Type B pancreatic cell (in vitro differentiated cells): ENCODE data around the gene RALGPS1. TPM values are rescaled to one million over a fixed set of nuclear protein-coding genes. Genes with fewer than 3 reads are reported as not detected.

Experiments used
- DNase-seq: peaks from one replicate; pipeline ENCODE4 v3.0.0; 2021; ENCODE audit warnings: mixed read lengths; ENCODE audit not compliant: unreplicated experiment; ENCODE audit errors: extremely low spot score
- H3K27ac Mint-ChIP-seq: 2 replicates; pipeline ENCODE4 v1.8.0; 2021; ENCODE audit warnings: mild to moderate bottlenecking, mixed read lengths
- H3K27me3 Mint-ChIP-seq: 2 replicates; pipeline ENCODE4 v1.8.0; 2021; ENCODE audit warnings: mixed read lengths
- H3K36me3 Mint-ChIP-seq: 2 replicates; pipeline ENCODE4 v1.8.0; 2021; ENCODE audit warnings: mixed read lengths
- H3K4me1 Mint-ChIP-seq: one replicate; pipeline ENCODE4 v1.8.0; 2021; ENCODE audit warnings: mixed read lengths; ENCODE audit not compliant: unreplicated experiment
- H3K4me3 Mint-ChIP-seq: 2 replicates; pipeline ENCODE4 v1.8.0; 2021; ENCODE audit warnings: mild to moderate bottlenecking, mixed read lengths
- H3K9me3 Mint-ChIP-seq: 2 replicates; pipeline ENCODE4 v1.8.0; 2021; ENCODE audit warnings: mixed read lengths
- total RNA-seq: library from RNA; stranded (reverse); gene quantifications from 2 replicates; pipeline ENCODE4 v1.2.1, GENCODE V29; 2021; ENCODE audit warnings: low replicate concordance
- TF ChIP-seq, protein P1 (sequence below): fragments of 200-600 bp; sonication (generic); conservative IDR thresholded peaks from 2 replicates; pipeline ENCODE4 v1.5.0; 2021; ENCODE audit warnings: antibody characterized with exemption, mild to moderate bottlenecking

Gene RALGPS1
- total RNA-seq, 1 donor from 2014 or later = 16.7 TPM

DNA sequence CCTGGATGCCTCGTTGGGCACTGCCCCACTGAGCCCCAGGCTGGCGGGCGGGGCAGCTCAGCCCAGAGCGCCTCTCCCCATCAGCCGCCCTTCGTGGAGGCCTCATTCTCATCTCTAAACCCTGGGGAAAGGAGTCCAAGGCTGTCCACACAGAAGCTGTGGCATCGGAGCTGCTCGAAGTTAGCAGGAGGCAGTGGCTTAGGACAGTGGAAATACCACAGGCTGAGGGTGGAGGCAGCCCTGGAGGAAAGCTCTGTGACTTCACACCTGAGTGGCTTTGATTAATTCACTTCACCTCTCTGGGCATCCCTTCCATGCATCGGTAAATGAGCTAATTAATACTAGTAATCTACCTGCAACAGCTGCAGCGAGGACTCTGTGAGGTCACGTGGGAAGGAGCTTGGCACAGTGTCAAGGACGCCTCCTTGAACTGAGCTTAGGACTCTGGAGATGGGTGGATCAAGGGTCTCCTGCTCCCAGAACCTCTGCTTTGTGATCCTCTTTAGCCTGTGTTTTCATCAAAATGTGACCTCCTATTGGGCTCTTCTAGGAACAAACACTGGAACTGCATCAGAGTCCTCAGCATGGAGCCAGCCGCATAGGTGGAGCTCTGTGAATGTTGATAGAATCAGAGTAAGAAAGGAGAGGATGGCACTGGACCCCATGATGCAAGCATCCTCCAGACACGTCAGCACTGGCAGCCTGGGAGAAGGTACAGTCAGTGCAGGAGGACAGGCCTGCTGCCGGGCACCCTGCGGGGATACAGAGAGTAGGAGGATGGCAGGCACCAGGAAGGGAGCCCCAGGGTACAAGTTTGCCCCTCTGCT is 208.7 kb downstream of the RALGPS1 start:
- DNase-seq = no peak
- Mint-ChIP-seq H3K4me1 (peaks cover 21% of the 10 kb centered on the region), H3K27me3 (peaks cover 8% of the 10 kb centered on the region), H3K27ac (peak overlapping the region; percentile 46), H3K9me3 (no peaks in the 10 kb centered on the region), H3K36me3 (no peaks in the 10 kb centered on the region), H3K4me3 (peak overlapping the region; percentile 91)
- TF ChIP-seq, protein P1, sequence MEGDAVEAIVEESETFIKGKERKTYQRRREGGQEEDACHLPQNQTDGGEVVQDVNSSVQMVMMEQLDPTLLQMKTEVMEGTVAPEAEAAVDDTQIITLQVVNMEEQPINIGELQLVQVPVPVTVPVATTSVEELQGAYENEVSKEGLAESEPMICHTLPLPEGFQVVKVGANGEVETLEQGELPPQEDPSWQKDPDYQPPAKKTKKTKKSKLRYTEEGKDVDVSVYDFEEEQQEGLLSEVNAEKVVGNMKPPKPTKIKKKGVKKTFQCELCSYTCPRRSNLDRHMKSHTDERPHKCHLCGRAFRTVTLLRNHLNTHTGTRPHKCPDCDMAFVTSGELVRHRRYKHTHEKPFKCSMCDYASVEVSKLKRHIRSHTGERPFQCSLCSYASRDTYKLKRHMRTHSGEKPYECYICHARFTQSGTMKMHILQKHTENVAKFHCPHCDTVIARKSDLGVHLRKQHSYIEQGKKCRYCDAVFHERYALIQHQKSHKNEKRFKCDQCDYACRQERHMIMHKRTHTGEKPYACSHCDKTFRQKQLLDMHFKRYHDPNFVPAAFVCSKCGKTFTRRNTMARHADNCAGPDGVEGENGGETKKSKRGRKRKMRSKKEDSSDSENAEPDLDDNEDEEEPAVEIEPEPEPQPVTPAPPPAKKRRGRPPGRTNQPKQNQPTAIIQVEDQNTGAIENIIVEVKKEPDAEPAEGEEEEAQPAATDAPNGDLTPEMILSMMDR = no peak

DNA sequence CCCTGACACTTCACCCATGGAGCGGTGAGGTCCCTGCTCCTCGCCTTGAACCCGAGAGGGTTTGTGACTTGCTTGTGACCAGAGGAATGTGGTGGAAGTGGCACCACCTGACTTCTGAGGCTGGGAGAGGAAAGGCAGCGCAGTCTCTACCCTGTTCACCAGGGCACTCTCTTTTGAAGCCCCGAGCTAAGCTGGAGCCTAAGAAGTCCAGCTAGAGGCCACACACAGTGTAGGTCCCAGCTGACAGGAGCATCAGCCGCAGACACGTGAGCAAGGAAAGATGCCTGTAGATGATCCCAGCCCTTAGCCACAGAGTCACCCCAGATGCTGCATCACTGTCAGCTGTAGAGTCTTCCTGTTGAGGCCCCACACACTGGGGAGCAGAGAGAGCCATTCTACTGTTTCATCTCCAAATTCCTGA is 209.5 kb downstream of the RALGPS1 start:
- no peaks in the 10 kb centered on the region for H3K9me3 Mint-ChIP-seq
- TF ChIP-seq, protein P1 = no peak
- peaks cover 8% of the 10 kb centered on the region for H3K27me3 Mint-ChIP-seq
- DNase-seq = no peak
- H3K36me3 Mint-ChIP-seq = no peaks in the 10 kb centered on the region
- no peak overlapping the region for H3K27ac Mint-ChIP-seq
- peaks cover 17% of the 10 kb centered on the region for H3K4me1 Mint-ChIP-seq
- H3K4me3 Mint-ChIP-seq = peak overlapping the region; percentile 29

DNA sequence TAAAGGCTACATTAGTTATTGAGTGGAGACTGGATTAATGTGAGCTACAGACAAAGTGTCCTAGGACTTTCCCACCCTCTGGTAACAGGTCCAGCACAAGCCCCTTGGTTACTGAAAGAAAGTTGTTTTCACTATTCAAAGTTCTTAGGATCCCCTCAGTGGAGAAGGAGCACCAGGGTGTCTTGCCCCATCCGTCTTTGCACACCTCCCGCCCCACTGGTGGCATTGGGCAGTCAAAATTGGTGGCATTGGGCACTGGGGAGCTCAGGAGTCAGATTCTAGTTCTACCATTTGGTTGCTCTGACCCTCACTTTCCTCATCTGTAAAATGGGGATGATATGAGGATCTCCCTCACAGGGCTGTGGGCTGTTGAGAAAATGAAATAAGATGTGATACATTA is 210.2 kb downstream of the RALGPS1 start:
- H3K27ac Mint-ChIP-seq = no peak overlapping the region
- peaks cover 8% of the 10 kb centered on the region for H3K27me3 Mint-ChIP-seq
- no peak for DNase-seq
- H3K4me1 Mint-ChIP-seq = peaks cover 18% of the 10 kb centered on the region
- no peaks in the 10 kb centered on the region for H3K36me3 Mint-ChIP-seq
- no peak overlapping the region for H3K4me3 Mint-ChIP-seq
- H3K9me3 Mint-ChIP-seq = no peaks in the 10 kb centered on the region
- TF ChIP-seq, protein P1 = no peak

DNA sequence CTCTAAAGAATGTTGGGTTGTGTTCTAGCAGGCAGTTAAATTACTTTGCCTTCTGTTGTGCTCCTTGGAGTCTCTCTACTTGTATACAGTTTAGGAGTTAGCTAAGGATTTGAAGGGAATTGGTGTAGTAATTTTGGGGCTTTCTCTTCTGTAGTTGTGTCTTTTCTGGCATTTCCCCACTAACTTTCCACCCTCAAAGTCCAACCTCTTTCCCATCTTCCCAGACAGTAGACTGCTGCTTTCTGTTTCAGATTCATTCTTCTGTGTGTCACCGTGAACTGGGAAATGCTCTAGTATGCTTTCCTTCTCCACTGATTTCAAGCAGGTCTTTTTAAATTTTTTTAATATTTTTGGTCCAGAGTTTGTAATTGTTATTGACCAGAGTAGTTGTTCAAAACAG is 212.4 kb downstream of the RALGPS1 start:
- DNase-seq = no peak
- Mint-ChIP-seq H3K36me3 (no peaks in the 10 kb centered on the region), H3K27ac (no peak overlapping the region), H3K4me1 (peaks cover 31% of the 10 kb centered on the region), H3K27me3 (peaks cover 4% of the 10 kb centered on the region), H3K9me3 (no peaks in the 10 kb centered on the region), H3K4me3 (no peak overlapping the region)
- TF ChIP-seq, protein P1 = no peak

DNA sequence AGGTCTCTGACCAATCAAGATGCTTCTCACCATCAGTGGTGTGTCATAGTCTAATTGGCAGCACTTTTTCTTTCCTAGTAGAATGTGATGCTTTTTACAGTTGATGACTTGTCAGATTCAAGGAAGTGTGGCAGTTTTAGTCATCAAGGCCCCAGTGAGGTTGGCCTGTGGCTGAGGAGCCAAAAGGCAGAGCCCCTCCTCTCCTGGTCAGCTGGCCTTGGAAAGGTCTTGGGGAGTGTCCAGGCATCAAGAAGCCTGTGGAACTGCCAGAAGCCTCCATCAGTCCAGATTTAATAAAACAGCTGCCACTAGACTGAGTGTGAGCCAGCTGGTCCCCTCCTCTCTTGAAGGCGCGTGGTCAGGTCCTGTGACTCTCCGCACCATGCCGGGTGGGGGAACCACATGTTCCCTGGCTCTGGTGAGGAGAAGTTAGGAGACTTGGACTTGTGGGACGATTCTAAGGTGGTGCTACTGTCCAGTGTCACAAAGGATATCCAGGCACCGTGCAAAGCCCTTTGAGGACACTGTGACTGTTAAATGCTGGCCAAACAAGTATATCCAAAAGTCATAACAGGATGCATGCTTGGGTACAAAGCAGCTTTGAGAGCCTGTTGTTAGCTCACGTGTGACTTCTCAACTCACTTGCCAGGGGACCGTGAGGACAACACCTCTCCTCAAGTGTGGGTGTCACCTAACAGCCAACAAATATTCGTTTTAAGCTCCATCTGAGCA is 213.9 kb downstream of the RALGPS1 start:
- Mint-ChIP-seq H3K36me3 (no peaks in the 10 kb centered on the region), H3K4me1 (peaks cover 33% of the 10 kb centered on the region), H3K27me3 (peaks cover 2% of the 10 kb centered on the region), H3K9me3 (no peaks in the 10 kb centered on the region), H3K27ac (no peak overlapping the region), H3K4me3 (no peak overlapping the region)
- no peak for DNase-seq
- TF ChIP-seq, protein P1 = no peak
